K562 (cell line): ENCODE data around the gene SLC7A5. TPM values are rescaled to one million over a fixed set of nuclear protein-coding genes. Genes with fewer than 3 reads are reported as not detected.

ENCODE experiments used
- CXXC5 ChIP-seq: fragments of 250-450 bp; sonication (Bioruptor Pico); IDR thresholded peaks from 2 replicates; pipeline ENCODE4 v1.8.0; 2022; ENCODE audit warnings: inconsistent platforms, mild to moderate bottlenecking, moderate library complexity
- MIER1 ChIP-seq: fragments of 450-650 bp; IDR thresholded peaks from 2 replicates; pipeline ENCODE4 v1.6.1; 2016; ENCODE audit warnings: antibody characterized with exemption, mild to moderate bottlenecking, low read depth
- MTA1 ChIP-seq: fragments of 450-650 bp; IDR thresholded peaks from 2 replicates; pipeline ENCODE4 v1.6.1; 2017; ENCODE audit warnings: borderline replicate concordance
- PTRF ChIP-seq: fragments of 450-650 bp; IDR thresholded peaks from 2 replicates; pipeline ENCODE4 v1.6.1; 2016; ENCODE audit warnings: mild to moderate bottlenecking, missing genetic modification characterization, missing compliant biosample characterization
- REST ChIP-seq, 2 experiments: fragments of 450-650 bp; formaldehyde crosslinking in 1 of 2; IDR thresholded peaks; 2 replicates each; pipeline versions ENCODE4 v1.4.0 to v1.6.1; 2014 to 2020; ENCODE audit warnings: mild to moderate bottlenecking in 2 of 2, borderline replicate concordance in 1 of 2, low read depth in 1 of 2
- SMAD4 ChIP-seq: fragments of 250-450 bp; sonication (Bioruptor Pico); conservative IDR thresholded peaks from 2 replicates; pipeline ENCODE4 v1.8.0; 2021; ENCODE audit warnings: inconsistent platforms, mild to moderate bottlenecking, moderate library complexity
- SMARCA4 ChIP-seq: fragments of 450-650 bp; IDR thresholded peaks from 2 replicates; pipeline ENCODE4 v1.6.1; 2016
- SPI1 ChIP-seq: IDR thresholded peaks from 2 replicates; pipeline ENCODE4 v1.6.1; 2011; ENCODE audit warnings: low read depth, low read length, control low read depth, borderline replicate concordance
- ZBTB40 ChIP-seq, 2 experiments: fragments of 450-650 bp in 1 of 2; sonication (generic) in 1 of 2; formaldehyde crosslinking in 1 of 2; IDR thresholded peaks; 2 replicates each; pipeline versions ENCODE4 v1.7.1 to v1.9.0; 2016 to 2022; ENCODE audit warnings: inconsistent platforms in 1 of 2, mild to moderate bottlenecking in 1 of 2, missing genetic modification reagents in 1 of 2
- ZNF584 ChIP-seq: fragments of 200-800 bp; sonication (Bioruptor generic); IDR thresholded peaks from 2 replicates; pipeline ENCODE4 v1.6.1; 2016; ENCODE audit warnings: low read depth, mild to moderate bottlenecking, missing genetic modification characterization, missing compliant biosample characterization
- polyA plus RNA-seq, 8 experiments: library from polyadenylated mRNA; depleted of rRNA in 4 of 8; stranded (reverse) in 5 of 8; unstranded in 3 of 8; fragments of >200 nt; fragmentation: Nextera tagmentation in 2 of 8; fragmentation: Illumina TruSeq in 1 of 8; extraction: Ambion mirVana in 2 of 8; extraction: Trizol in 1 of 8; gene quantifications; 2 replicates each; pipeline versions ENCODE4 v1.2.1 to v1.2.3, GENCODE V29; 2011 to 2014; ENCODE audit warnings: inconsistent platforms in 1 of 8, missing spikeins in 1 of 8
- total RNA-seq, 7 experiments: library from RNA; depleted of rRNA in 6 of 7; stranded (reverse); fragments of >200 nt in 6 of 7; fragmentation: Illumina TruSeq in 2 of 7; extraction: Trizol in 2 of 7; gene quantifications; 2 replicates each; pipeline versions ENCODE4 v1.2.1 to v1.2.3, GENCODE V29; 2011 to 2021; ENCODE audit warnings: low replicate concordance in 1 of 7

SLC7A5 gene
- total and polyA plus RNA-seq, 9 of the 15 experiments (the other 6 are each of a cell fraction or from before 2014, with no cell fraction given): 1.9 to 220 (median 18.6) TPM

- TF ChIP-seq ZBTB40 (IDR thresholded peaks at IDR 0.05): peak; percentile 45; the same call in 1 of the 2 replicates
- no peak for TF ChIP-seq ZBTB40 (CRISPR knock-in tag; IDR thresholded peaks at IDR 0.05)
- TF ChIP-seq SPI1: peak; percentile 84
- TF ChIP-seq CXXC5 (CRISPR knock-in tag): peak; percentile 49; the same call in 1 of the 2 replicates
- TF ChIP-seq MIER1: no peak
- TF ChIP-seq ZNF584 (CRISPR knock-in tag): no peak
- peak; percentile 33 for TF ChIP-seq SMAD4 (CRISPR knock-in tag)
- TF ChIP-seq REST (IDR thresholded peaks at IDR 0.05; ENCODE audit: borderline replicate concordance): 0 out of 2 replicates have a peak, but pooled peaks have one; percentile 6
- TF ChIP-seq REST (CRISPR knock-in tag; IDR thresholded peaks at IDR 0.05; ENCODE audit: low read depth): no peak
- 0 out of 2 replicates have a peak, but pooled peaks have one; percentile 17 for TF ChIP-seq MTA1
- TF ChIP-seq SMARCA4: peak; percentile 33; the same call in 1 of the 2 replicates
- TF ChIP-seq PTRF: no peak
Observed at GRCh38 chr16:87780385-87780989, 88.8 kb downstream of the SLC7A5 start (continued).
